Upper lobe of left lung (tissue), 4 donors: Measurements from ENCODE around the gene TUBB1.

Experiments
- CTCF ChIP-seq, 6 experiments: fragments of 450-650 bp in 4 of 6; fragments of 200-600 bp in 2 of 6; sonication (generic) in 2 of 6; IDR thresholded peaks; one replicate each; pipeline ENCODE4 v1.5.1; 2016 to 2019; ENCODE audit warnings: antibody characterized with exemption in 6 of 6
- EP300 ChIP-seq, 4 donors: sonication (generic); formaldehyde crosslinking; IDR thresholded peaks; one replicate each; pipeline ENCODE4 v1.5.1; 2017; ENCODE audit warnings: antibody characterized with exemption in 4 of 4, control low read depth in 2 of 4
- POLR2A ChIP-seq, 4 donors: fragments of 450-650 bp; IDR thresholded peaks; one replicate each; pipeline ENCODE4 v1.5.1; 2016 to 2017; ENCODE audit warnings: antibody characterized with exemption in 4 of 4, mild to moderate bottlenecking in 2 of 4
- POLR2AphosphoS5 ChIP-seq, 2 donors: sonication (generic); formaldehyde crosslinking; IDR thresholded peaks; one replicate each; pipeline ENCODE4 v1.5.1; 2017; ENCODE audit warnings: antibody characterized with exemption in 2 of 2

- TF ChIP-seq POLR2A (IDR thresholded peaks at IDR 0.05) (no peak), POLR2AphosphoS5 (IDR thresholded peaks at IDR 0.05) (no peak), CTCF (IDR thresholded peaks at IDR 0.05) (no peak), EP300 (IDR thresholded peaks at IDR 0.05) (no peak)
Measured at GRCh38 chr20:59025511-59025910, 6.3 kb downstream of the TUBB1 start.
